HepG2 (cell line): ENCODE measurements around the gene HNRNPUL1. TPM values are rescaled to one million over a fixed set of nuclear protein-coding genes. Genes with fewer than 3 reads are reported as not detected.
A peak's percentile ranks its signal among the peaks of the same experiment; 100 is the strongest.

Source experiments
- BRD4 ChIP-seq: sonication (generic); formaldehyde crosslinking; IDR thresholded peaks from 2 replicates; pipeline ENCODE4 v1.4.0; 2020; ENCODE audit warnings: missing genetic modification reagents
- CHD2 ChIP-seq: IDR thresholded peaks from 2 replicates; pipeline ENCODE4 v1.6.1; 2011; ENCODE audit warnings: low read depth, low read length, improper control_type of control experiment
- KAT8 ChIP-seq: IDR thresholded peaks from 2 replicates; pipeline ENCODE4 v1.6.1; 2016; ENCODE audit warnings: missing genetic modification reagents, missing compliant biosample characterization
- MYC ChIP-seq: sonication (generic); formaldehyde crosslinking; IDR thresholded peaks from 2 replicates; pipeline ENCODE4 v1.9.0; 2021; ENCODE audit warnings: missing genetic modification reagents, borderline replicate concordance
- POGZ ChIP-seq: sonication (generic); formaldehyde crosslinking; IDR thresholded peaks from 2 replicates; pipeline ENCODE4 v1.4.0; 2020; ENCODE audit warnings: mild to moderate bottlenecking, missing genetic modification reagents
- RCOR2 ChIP-seq: IDR thresholded peaks from 2 replicates; pipeline ENCODE4 v1.6.1; 2016; ENCODE audit warnings: missing biosample characterization, missing genetic modification reagents
- RFX5 ChIP-seq: IDR thresholded peaks from 2 replicates; pipeline ENCODE4 v1.6.1; 2011; ENCODE audit warnings: low read depth, low read length, improper control_type of control experiment
- SKI ChIP-seq: fragments of 450-650 bp; IDR thresholded peaks from one replicate; pipeline ENCODE4 v1.6.1; 2018; ENCODE audit warnings: mild to moderate bottlenecking; ENCODE audit not compliant: partially characterized antibody
- SNAI1 ChIP-seq: sonication (generic); formaldehyde crosslinking; IDR thresholded peaks from 2 replicates; pipeline ENCODE4 v1.5.0; 2020; ENCODE audit warnings: mild to moderate bottlenecking, missing genetic modification reagents, borderline replicate concordance
- YEATS4 ChIP-seq: sonication (generic); formaldehyde crosslinking; IDR thresholded peaks from 2 replicates; pipeline ENCODE4 v1.4.0; 2020; ENCODE audit warnings: missing genetic modification reagents, borderline replicate concordance
- ZNF235 ChIP-seq: sonication (generic); formaldehyde crosslinking; IDR thresholded peaks from 2 replicates; pipeline ENCODE4 v1.8.1; 2023; ENCODE audit warnings: mild to moderate bottlenecking, missing genetic modification reagents, borderline replicate concordance
- ZNF530 ChIP-seq: sonication (generic); formaldehyde crosslinking; IDR thresholded peaks from 2 replicates; pipeline ENCODE4 v1.5.0; 2020; ENCODE audit warnings: low read depth, mild to moderate bottlenecking, missing genetic modification reagents
- ZNF703 ChIP-seq: sonication (generic); formaldehyde crosslinking; IDR thresholded peaks from 2 replicates; pipeline ENCODE4 v1.5.1; 2020; ENCODE audit warnings: missing genetic modification reagents, mild to moderate bottlenecking, moderate library complexity, borderline replicate concordance
- ZNF780A ChIP-seq: sonication (generic); formaldehyde crosslinking; IDR thresholded peaks from 2 replicates; pipeline ENCODE4 v1.8.0; 2022; ENCODE audit warnings: mild to moderate bottlenecking, missing genetic modification reagents, moderate library complexity
- ZNF792 ChIP-seq: IDR thresholded peaks from 2 replicates; pipeline ENCODE4 v1.6.1; 2016
- polyA plus RNA-seq, 8 experiments: library from polyadenylated mRNA; depleted of rRNA in 3 of 8; stranded (reverse) in 7 of 8; unstranded in 1 of 8; fragments of >200 nt; fragmentation: Illumina TruSeq in 4 of 8; extraction: Trizol in 4 of 8; gene quantifications; 2 replicates each; pipeline versions ENCODE4 v1.2.1 to v1.2.3, GENCODE V29; 2011 to 2016; ENCODE audit warnings: low read depth in 4 of 8, missing spikeins in 1 of 8, mixed read lengths in 1 of 8; ENCODE audit not compliant: insufficient read depth in 1 of 8
- total RNA-seq, 5 experiments: library from RNA; depleted of rRNA; stranded (reverse); fragments of >200 nt; fragmentation: Illumina TruSeq; extraction: Trizol; gene quantifications; 2 replicates each; pipeline ENCODE4 v1.2.3, GENCODE V29; 2016; ENCODE audit warnings: low read depth in 1 of 5
- TF ChIP-seq, protein P1 (sequence below): IDR thresholded peaks from 2 replicates; pipeline ENCODE4 v1.6.1; 2012; ENCODE audit warnings: low read depth, low read length, improper control_type of control experiment
- TF ChIP-seq, protein P2 (sequence below): sonication (generic); formaldehyde crosslinking; IDR thresholded peaks from 2 replicates; pipeline ENCODE4 v1.4.0; 2020; ENCODE audit warnings: mild to moderate bottlenecking, missing genetic modification reagents, borderline replicate concordance
- TF ChIP-seq, protein P3 (sequence below): sonication (generic); formaldehyde crosslinking; conservative IDR thresholded peaks from 2 replicates; pipeline ENCODE4 v1.4.0; 2020; ENCODE audit warnings: missing genetic modification reagents
- TF ChIP-seq, protein P4 (sequence below): sonication (generic); formaldehyde crosslinking; IDR thresholded peaks from 2 replicates; pipeline ENCODE4; 2020; ENCODE audit warnings: missing genetic modification reagents, mild to moderate bottlenecking, borderline replicate concordance
- TF ChIP-seq, protein P5 (sequence below): sonication (generic); formaldehyde crosslinking; IDR thresholded peaks from 2 replicates; pipeline ENCODE4 v1.4.0; 2020; ENCODE audit warnings: missing genetic modification reagents

The HNRNPUL1 gene
- total and polyA plus RNA-seq, 2 of the 13 experiments (the other 11 are each of a cell fraction or from before 2014, with no cell fraction given): 30.9 to 81.7 TPM

DNA sequence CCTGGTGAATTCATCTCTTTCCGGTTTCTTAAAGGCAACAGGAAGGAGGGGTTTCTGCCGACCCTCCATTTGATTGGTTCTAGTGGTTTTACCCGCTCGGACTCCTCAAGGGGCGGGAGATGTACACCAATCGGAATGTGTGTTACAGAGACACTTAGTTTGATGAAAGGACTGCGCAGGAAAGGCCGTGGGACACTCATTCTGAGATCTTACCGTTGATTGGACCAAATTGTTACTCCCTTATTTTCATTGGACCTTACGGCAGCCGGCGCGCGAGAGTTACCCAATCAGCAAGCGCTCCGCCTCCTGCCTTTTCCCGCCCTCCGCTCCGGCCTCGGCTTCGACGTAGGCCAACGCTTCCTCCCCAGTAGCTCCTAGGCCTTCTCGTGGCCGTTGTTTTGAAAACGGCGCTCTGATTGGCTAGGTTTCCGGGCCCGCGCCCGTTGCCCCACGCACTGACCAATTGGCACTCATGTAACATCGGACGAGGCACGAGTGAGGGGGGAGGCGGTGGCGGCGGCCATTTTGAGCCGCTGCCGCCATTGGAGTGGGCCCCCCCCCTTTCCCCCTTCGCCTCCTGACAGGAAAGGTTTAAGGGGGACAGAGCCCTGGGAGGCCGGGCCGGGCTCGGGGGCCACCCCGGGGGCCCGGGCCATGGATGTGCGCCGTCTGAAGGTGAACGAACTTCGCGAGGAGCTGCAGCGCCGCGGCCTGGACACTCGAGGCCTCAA is at the start of gene HNRNPUL1 (continued):
- TF ChIP-seq CHD2 (0 out of 2 replicates have a peak, but pooled peaks have one; percentile 60), ZNF792 (CRISPR knock-in tag) (peak; percentile 47; the same call in 1 of the 2 replicates), POGZ (CRISPR knock-in tag) (peak; percentile 79), SNAI1 (CRISPR knock-in tag) (peak; percentile 90; the same call in 1 of the 2 replicates), RCOR2 (no peak), ZNF780A (CRISPR knock-in tag) (no peak; the same call in 1 of the 2 replicates), YEATS4 (peak; percentile 96), KAT8 (CRISPR knock-in tag) (peak; percentile 93), MYC (CRISPR knock-in tag) (peak; percentile 98), RFX5 (peak; percentile 49; the same call in 1 of the 2 replicates), ZNF703 (CRISPR knock-in tag) (0 out of 2 replicates have a peak, but pooled peaks have one; percentile 87), SKI (peak; percentile 46), BRD4 (CRISPR knock-in tag) (peak; percentile 96), ZNF235 (CRISPR knock-in tag) (no peak; the same call in 1 of the 2 replicates), ZNF530 (CRISPR knock-in tag) (no peak)
- TF ChIP-seq, protein P1, sequence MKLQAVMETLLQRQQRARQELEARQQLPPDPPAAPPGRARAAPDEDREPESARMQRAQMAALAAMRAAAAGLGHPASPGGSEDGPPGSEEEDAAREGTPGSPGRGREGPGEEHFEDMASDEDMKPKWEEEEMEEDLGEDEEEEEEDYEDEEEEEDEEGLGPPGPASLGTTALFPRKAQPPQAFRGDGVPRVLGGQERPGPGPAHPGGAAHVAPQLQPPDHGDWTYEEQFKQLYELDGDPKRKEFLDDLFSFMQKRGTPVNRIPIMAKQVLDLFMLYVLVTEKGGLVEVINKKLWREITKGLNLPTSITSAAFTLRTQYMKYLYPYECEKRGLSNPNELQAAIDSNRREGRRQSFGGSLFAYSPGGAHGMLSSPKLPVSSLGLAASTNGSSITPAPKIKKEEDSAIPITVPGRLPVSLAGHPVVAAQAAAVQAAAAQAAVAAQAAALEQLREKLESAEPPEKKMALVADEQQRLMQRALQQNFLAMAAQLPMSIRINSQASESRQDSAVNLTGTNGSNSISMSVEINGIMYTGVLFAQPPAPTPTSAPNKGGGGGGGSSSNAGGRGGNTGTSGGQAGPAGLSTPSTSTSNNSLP: peak; percentile 30; the same call in 1 of the 2 replicates
- TF ChIP-seq, protein P2, sequence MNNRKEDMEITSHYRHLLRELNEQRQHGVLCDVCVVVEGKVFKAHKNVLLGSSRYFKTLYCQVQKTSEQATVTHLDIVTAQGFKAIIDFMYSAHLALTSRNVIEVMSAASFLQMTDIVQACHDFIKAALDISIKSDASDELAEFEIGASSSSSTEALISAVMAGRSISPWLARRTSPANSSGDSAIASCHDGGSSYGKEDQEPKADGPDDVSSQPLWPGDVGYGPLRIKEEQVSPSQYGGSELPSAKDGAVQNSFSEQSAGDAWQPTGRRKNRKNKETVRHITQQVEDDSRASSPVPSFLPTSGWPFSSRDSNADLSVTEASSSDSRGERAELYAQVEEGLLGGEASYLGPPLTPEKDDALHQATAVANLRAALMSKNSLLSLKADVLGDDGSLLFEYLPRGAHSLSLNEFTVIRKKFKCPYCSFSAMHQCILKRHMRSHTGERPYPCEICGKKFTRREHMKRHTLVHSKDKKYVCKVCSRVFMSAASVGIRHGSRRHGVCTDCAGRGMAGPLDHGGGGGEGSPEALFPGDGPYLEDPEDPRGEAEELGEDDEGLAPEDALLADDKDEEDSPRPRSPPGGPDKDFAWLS: peak; percentile 95; the same call in 1 of the 2 replicates
- TF ChIP-seq, protein P3, sequence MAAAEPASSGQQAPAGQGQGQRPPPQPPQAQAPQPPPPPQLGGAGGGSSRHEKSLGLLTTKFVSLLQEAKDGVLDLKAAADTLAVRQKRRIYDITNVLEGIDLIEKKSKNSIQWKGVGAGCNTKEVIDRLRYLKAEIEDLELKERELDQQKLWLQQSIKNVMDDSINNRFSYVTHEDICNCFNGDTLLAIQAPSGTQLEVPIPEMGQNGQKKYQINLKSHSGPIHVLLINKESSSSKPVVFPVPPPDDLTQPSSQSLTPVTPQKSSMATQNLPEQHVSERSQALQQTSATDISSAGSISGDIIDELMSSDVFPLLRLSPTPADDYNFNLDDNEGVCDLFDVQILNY (CRISPR knock-in tag): peak; percentile 95
- TF ChIP-seq, protein P4, sequence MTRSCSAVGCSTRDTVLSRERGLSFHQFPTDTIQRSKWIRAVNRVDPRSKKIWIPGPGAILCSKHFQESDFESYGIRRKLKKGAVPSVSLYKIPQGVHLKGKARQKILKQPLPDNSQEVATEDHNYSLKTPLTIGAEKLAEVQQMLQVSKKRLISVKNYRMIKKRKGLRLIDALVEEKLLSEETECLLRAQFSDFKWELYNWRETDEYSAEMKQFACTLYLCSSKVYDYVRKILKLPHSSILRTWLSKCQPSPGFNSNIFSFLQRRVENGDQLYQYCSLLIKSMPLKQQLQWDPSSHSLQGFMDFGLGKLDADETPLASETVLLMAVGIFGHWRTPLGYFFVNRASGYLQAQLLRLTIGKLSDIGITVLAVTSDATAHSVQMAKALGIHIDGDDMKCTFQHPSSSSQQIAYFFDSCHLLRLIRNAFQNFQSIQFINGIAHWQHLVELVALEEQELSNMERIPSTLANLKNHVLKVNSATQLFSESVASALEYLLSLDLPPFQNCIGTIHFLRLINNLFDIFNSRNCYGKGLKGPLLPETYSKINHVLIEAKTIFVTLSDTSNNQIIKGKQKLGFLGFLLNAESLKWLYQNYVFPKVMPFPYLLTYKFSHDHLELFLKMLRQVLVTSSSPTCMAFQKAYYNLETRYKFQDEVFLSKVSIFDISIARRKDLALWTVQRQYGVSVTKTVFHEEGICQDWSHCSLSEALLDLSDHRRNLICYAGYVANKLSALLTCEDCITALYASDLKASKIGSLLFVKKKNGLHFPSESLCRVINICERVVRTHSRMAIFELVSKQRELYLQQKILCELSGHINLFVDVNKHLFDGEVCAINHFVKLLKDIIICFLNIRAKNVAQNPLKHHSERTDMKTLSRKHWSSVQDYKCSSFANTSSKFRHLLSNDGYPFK (CRISPR knock-in tag): peak; percentile 98
- TF ChIP-seq, protein P5, sequence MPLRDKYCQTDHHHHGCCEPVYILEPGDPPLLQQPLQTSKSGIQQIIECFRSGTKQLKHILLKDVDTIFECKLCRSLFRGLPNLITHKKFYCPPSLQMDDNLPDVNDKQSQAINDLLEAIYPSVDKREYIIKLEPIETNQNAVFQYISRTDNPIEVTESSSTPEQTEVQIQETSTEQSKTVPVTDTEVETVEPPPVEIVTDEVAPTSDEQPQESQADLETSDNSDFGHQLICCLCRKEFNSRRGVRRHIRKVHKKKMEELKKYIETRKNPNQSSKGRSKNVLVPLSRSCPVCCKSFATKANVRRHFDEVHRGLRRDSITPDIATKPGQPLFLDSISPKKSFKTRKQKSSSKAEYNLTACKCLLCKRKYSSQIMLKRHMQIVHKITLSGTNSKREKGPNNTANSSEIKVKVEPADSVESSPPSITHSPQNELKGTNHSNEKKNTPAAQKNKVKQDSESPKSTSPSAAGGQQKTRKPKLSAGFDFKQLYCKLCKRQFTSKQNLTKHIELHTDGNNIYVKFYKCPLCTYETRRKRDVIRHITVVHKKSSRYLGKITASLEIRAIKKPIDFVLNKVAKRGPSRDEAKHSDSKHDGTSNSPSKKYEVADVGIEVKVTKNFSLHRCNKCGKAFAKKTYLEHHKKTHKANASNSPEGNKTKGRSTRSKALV: no peak
